GM18507 (cell line): ENCODE measurements around the gene DCC.
"Not testable (repeated sequence)": the region's sequence is repeated elsewhere in the genome, so short reads cannot be mapped to it uniquely, and the experiment has no call there.

Source experiments
- DNase-seq: peaks from one replicate; pipeline ENCODE4 v3.0.0; 2011; ENCODE audit warnings: low read depth; ENCODE audit not compliant: insufficient read length; ENCODE audit errors: extremely low spot score
- FAIRE-seq: peaks from 2 replicates; lab custom pipeline; 2011; peaks lifted over from hg19 to GRCh38; lab: Jason Lieb, UNC

Gene DCC

GRCh38 chr18:53408271-53408670, 1068.3 kb downstream of the DCC start:
- FAIRE-seq = no peak

GRCh38 chr18:53411511-53411910, 1071.5 kb downstream of the DCC start:
- FAIRE-seq = no peak
- DNase-seq = no peak

More at GRCh38 chr18:53408271-53408670, 1068.3 kb downstream of the DCC start:
- DNase-seq = no peak

GRCh38 chr18:53417003-53417402, 1077.0 kb downstream of the DCC start:
- DNase-seq = no peak
- FAIRE-seq = no peak

GRCh38 chr18:53421869-53422268, 1081.9 kb downstream of the DCC start:
- no peak for DNase-seq
- FAIRE-seq = no peak

GRCh38 chr18:53422896-53423295, 1082.9 kb downstream of the DCC start:
- no peak for FAIRE-seq
- DNase-seq = no peak

- FAIRE-seq (no peak), DNase-seq (no peak)
Observed at GRCh38 chr18:53426666-53427184, 1086.7 kb downstream of the DCC start.

- DNase-seq = no peak
- no peak for FAIRE-seq
Observed at GRCh38 chr18:53441761-53442414, 1101.9 kb downstream of the DCC start.

- DNase-seq (no peak), FAIRE-seq (no peak)
Observed at GRCh38 chr18:53442415-53442783, 1102.4 kb downstream of the DCC start.

- DNase-seq (no peak), FAIRE-seq (no peak)
Observed at GRCh38 chr18:53443336-53443735, 1103.3 kb downstream of the DCC start.

GRCh38 chr18:53443831-53444230, 1103.8 kb downstream of the DCC start:
- FAIRE-seq = no peak
- no peak for DNase-seq

- FAIRE-seq = no peak
Observed at GRCh38 chr18:53451902-53452301, 1111.9 kb downstream of the DCC start.

GRCh38 chr18:53457068-53457467, 1117.1 kb downstream of the DCC start:
- no peak for DNase-seq
- FAIRE-seq = no peak

More at GRCh38 chr18:53451902-53452301, 1111.9 kb downstream of the DCC start:
- no peak for DNase-seq

GRCh38 chr18:53458268-53458667, 1118.3 kb downstream of the DCC start:
- no peak for FAIRE-seq
- DNase-seq = no peak

GRCh38 chr18:53458944-53459580, 1119.1 kb downstream of the DCC start:
- no peak for FAIRE-seq
- no peak for DNase-seq

GRCh38 chr18:53467756-53468155, 1127.8 kb downstream of the DCC start:
- DNase-seq (no peak), FAIRE-seq (no peak)

- DNase-seq, FAIRE-seq: not testable (repeated sequence)
Observed at GRCh38 chr18:53468173-53468572, 1128.2 kb downstream of the DCC start.

- DNase-seq = no peak
- no peak for FAIRE-seq
Observed at GRCh38 chr18:53472546-53472945, 1132.5 kb downstream of the DCC start.

GRCh38 chr18:53478155-53478554, 1138.2 kb downstream of the DCC start:
- DNase-seq = no peak
- no peak for FAIRE-seq

GRCh38 chr18:53486296-53486695, 1146.3 kb downstream of the DCC start:
- FAIRE-seq (no peak), DNase-seq (no peak)

GRCh38 chr18:53489266-53489665, 1149.3 kb downstream of the DCC start:
- FAIRE-seq (no peak), DNase-seq (no peak)

GRCh38 chr18:53490019-53490418, 1150.0 kb downstream of the DCC start:
- DNase-seq = no peak
- FAIRE-seq = no peak
